ENCODE results near the gene F2R.

Gene F2R

DNA sequence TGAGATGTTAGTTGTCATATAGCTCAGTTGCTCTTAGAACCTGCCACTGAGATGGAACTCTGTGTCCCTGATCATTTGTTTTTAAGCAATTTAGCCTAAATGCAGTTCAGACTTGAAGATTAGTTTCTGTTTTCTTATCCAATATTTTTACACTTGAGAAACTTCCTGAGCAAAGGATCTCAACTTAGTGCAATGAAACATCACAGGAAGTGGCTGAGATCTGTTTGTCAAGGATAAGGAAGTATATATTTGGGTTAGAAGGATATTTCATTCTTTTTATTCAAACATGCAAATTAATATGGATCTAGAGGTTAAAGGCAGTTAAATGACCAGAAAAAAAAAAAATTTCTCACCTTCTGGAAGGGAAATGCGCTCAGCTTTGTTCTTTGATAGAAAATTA lies 19.7 kb upstream of the F2R start:
- Histone ChIP-seq H3K4me3 (ENCODE audit: low read length) (no peak overlapping the region), H3K9me3 (ENCODE audit: insufficient read depth, low read length) (no peaks in the 10 kb centered on the region), H3K27ac (ENCODE audit: low read length) (no peak overlapping the region), H3K27me3 (ENCODE audit: low read depth, low read length) (peaks cover 5% of the 10 kb centered on the region; the same call in 1 of the 2 replicates), H3K4me1 (ENCODE audit: low read length) (peaks cover 38% of the 10 kb centered on the region), H2AFZ (ENCODE audit: low read depth, low read length) (no peak overlapping the region), H4K20me1 (ENCODE audit: insufficient read depth, low read length) (no peaks in the 10 kb centered on the region), H3K79me2 (ENCODE audit: low read length) (no peaks in the 10 kb centered on the region), H3K9ac (ENCODE audit: low read length) (no peak overlapping the region), H3K4me2 (ENCODE audit: low read length) (no peak overlapping the region), H3K36me3 (replicated peaks; ENCODE audit: low read depth, low read length) (no peaks in the 10 kb centered on the region)
- TF ChIP-seq CTCF (IDR thresholded peaks at IDR 0.05; ENCODE audit: low read depth, low read length) (no peak), EZH2phosphoT487 (IDR thresholded peaks at IDR 0.05; ENCODE audit: low read depth) (no peak)

- no peaks in the 10 kb centered on the region for H3K9me3 ChIP-seq (ENCODE audit: insufficient read depth, low read length)
- no peaks in the 10 kb centered on the region for H4K20me1 ChIP-seq (ENCODE audit: insufficient read depth, low read length)
- TF ChIP-seq EZH2phosphoT487 (IDR thresholded peaks at IDR 0.05; ENCODE audit: low read depth) (no peak), CTCF (IDR thresholded peaks at IDR 0.05; ENCODE audit: low read depth, low read length) (no peak)
- no peaks in the 10 kb centered on the region for H3K79me2 ChIP-seq (ENCODE audit: low read length)
- no peak overlapping the region for H3K4me2 ChIP-seq (ENCODE audit: low read length)
- peaks cover 24% of the 10 kb centered on the region for H3K4me1 ChIP-seq (ENCODE audit: low read length)
- no peak overlapping the region for H3K4me3 ChIP-seq (ENCODE audit: low read length)
- no peak overlapping the region for H2AFZ ChIP-seq (ENCODE audit: low read depth, low read length)
- no peak overlapping the region for H3K27ac ChIP-seq (ENCODE audit: low read length)
- no peaks in the 10 kb centered on the region for H3K36me3 ChIP-seq (replicated peaks; ENCODE audit: low read depth, low read length)
- peaks cover 5% of the 10 kb centered on the region; the same call in 1 of the 2 replicates for H3K27me3 ChIP-seq (ENCODE audit: low read depth, low read length)
- H3K9ac ChIP-seq (ENCODE audit: low read length) = no peak overlapping the region
Observed at GRCh38 chr5:76697670-76698069, 18.3 kb upstream of the F2R start.

DNA sequence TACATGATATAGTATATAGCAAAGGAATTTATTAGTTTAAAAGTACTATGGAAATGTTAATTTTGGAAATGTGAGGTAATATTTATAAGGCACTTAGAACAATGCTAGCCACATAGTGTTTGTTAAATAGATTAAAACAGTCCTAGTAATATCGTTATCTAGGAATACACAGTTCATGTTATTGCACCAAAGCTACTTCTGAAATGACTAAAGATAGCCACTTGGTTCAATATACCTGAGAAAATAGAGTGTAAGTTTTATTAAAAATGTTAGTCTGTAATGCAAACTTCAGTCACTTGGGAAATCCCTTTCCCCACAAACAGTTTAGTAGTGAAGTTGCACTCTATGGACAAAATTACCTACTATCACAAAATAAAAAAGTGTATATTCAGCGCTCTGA lies 15.4 kb upstream of the F2R start:
- TF ChIP-seq CTCF (IDR thresholded peaks at IDR 0.05; ENCODE audit: low read depth, low read length) = no peak
- no peak for TF ChIP-seq EZH2phosphoT487 (IDR thresholded peaks at IDR 0.05; ENCODE audit: low read depth)
- Histone ChIP-seq H3K27ac (ENCODE audit: low read length) (no peak overlapping the region), H2AFZ (ENCODE audit: low read depth, low read length) (no peak overlapping the region), H3K27me3 (ENCODE audit: low read depth, low read length) (no peaks in the 10 kb centered on the region), H3K9me3 (ENCODE audit: insufficient read depth, low read length) (no peaks in the 10 kb centered on the region), H4K20me1 (ENCODE audit: insufficient read depth, low read length) (no peaks in the 10 kb centered on the region), H3K36me3 (replicated peaks; ENCODE audit: low read depth, low read length) (no peaks in the 10 kb centered on the region), H3K79me2 (ENCODE audit: low read length) (no peaks in the 10 kb centered on the region), H3K4me1 (ENCODE audit: low read length) (peaks cover 20% of the 10 kb centered on the region), H3K4me2 (ENCODE audit: low read length) (no peak overlapping the region), H3K4me3 (ENCODE audit: low read length) (no peak overlapping the region), H3K9ac (ENCODE audit: low read length) (no peak overlapping the region)

DNA sequence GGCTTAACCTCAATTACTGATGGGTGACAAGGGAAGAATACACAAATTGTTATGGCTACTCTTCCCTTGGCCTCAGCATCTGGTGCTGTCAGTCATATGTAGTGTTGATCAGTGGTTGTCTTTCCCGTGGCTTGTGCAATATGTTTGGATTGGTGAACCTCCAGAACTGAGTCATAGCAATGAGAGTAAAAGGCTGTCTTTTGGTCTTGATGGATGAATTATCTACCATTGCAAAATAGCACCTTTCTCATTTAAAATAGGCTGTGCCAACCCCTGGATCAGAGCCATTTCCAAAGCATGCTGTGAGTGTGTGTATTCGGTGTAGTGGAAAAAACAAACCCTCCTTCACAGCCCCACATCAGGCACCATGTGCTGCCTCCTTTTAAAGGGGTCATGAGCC lies 14.6 kb upstream of the F2R start:
- Histone ChIP-seq H4K20me1 (ENCODE audit: insufficient read depth, low read length) (no peaks in the 10 kb centered on the region), H3K36me3 (replicated peaks; ENCODE audit: low read depth, low read length) (no peaks in the 10 kb centered on the region), H3K9ac (ENCODE audit: low read length) (no peak overlapping the region), H3K4me2 (ENCODE audit: low read length) (no peak overlapping the region), H3K79me2 (ENCODE audit: low read length) (no peaks in the 10 kb centered on the region), H3K4me3 (ENCODE audit: low read length) (no peak overlapping the region), H3K27me3 (ENCODE audit: low read depth, low read length) (no peaks in the 10 kb centered on the region), H3K4me1 (ENCODE audit: low read length) (peaks cover 27% of the 10 kb centered on the region), H3K9me3 (ENCODE audit: insufficient read depth, low read length) (no peaks in the 10 kb centered on the region), H2AFZ (ENCODE audit: low read depth, low read length) (no peak overlapping the region), H3K27ac (ENCODE audit: low read length) (no peak overlapping the region)
- TF ChIP-seq CTCF (IDR thresholded peaks at IDR 0.05; ENCODE audit: low read depth, low read length) (no peak), EZH2phosphoT487 (IDR thresholded peaks at IDR 0.05; ENCODE audit: low read depth) (no peak)

Data from OCI-LY3 (cell line).